Pancreas (tissue), 10 donors: ENCODE data around the gene ARV1. TPM values are rescaled to one million over a fixed set of nuclear protein-coding genes. Genes with fewer than 3 reads are reported as not detected.

Experiments
- ATAC-seq, 4 donors: fragments of 200-7000 bp; cut with Tn5 transposase; one replicate each; pipeline versions ENCODE4 v1.8.0 to v1.9.1; 2020; ENCODE audit warnings: mild to moderate bottlenecking in 4 of 4, moderate library complexity in 4 of 4
- DNase-seq, 6 donors: peaks; one replicate each; pipeline ENCODE4 v3.0.0-alpha.2; 2020
- FAIRE-seq: peaks from 2 replicates; lab custom pipeline; 2012; peaks lifted over from hg19 to GRCh38; lab: Jason Lieb, UNC
- H3K27ac ChIP-seq, 4 donors: fragments of 200-600 bp; sonication (generic); 1 replicate in 3 of 4; 2 replicates in 1 of 4; pipeline versions ENCODE4 v1.5.0 to v1.8.0; 2020
- H3K27me3 ChIP-seq, 4 donors: fragments of 200-600 bp; one replicate each; pipeline ENCODE4 v1.8.0; 2021
- H3K36me3 ChIP-seq, 3 donors: fragments of 200-600 bp; sonication (generic) in 1 of 3; one replicate each; pipeline versions ENCODE4 v1.5.0 to v1.8.0; 2020 to 2021
- H3K4me1 ChIP-seq, 3 donors: fragments of 200-600 bp; one replicate each; pipeline ENCODE4 v1.8.0; 2021
- H3K4me3 ChIP-seq, 4 donors: fragments of 200-600 bp; sonication (generic) in 2 of 4; one replicate each; pipeline versions ENCODE4 v1.5.0 to v1.8.0; 2020 to 2021
- H3K9me3 ChIP-seq, 4 donors: fragments of 200-600 bp; one replicate each; pipeline ENCODE4 v1.8.0; 2021
- WGBS, 2 donors: extraction: QIAGEN DNeasy Blood & Tissue Kit; methylation state at CpG; one replicate each; pipeline ENCODE4 v1.1.7; 2013; 5-methylcytosine and 5-hydroxymethylcytosine counted together
- intact Hi-C, 3 donors: fragments of 100-400 bp; cut with DNase I; formaldehyde crosslinking; loops; one replicate each; pipeline versions ENCODE4 v1.11.1 to v1.14.2; 2022
- polyA plus RNA-seq, 2 donors: library from polyadenylated mRNA; stranded (reverse); fragments of 200-250 nt; gene quantifications; one replicate each; pipeline ENCODE4 v1.2.3, GENCODE V29; 2013
- total RNA-seq, 6 donors: library from RNA; stranded (reverse); fragmentation: NEBNext Ultra II Directional in 4 of 6; extraction: Animal tissue kit (Norgen Biotek cat#: 25700) in 4 of 6; gene quantifications; one replicate each; pipeline versions ENCODE4 v1.2.1 to v1.2.4, GENCODE V29; 2021 to 2023
- TF ChIP-seq, protein P1 (sequence below), 4 donors: fragments of 200-600 bp; sonication (generic) in 3 of 4; IDR thresholded peaks; one replicate each; pipeline versions ENCODE4 v1.5.0 to v1.8.0; 2021; ENCODE audit warnings: antibody characterized with exemption in 4 of 4
- donor health status: healthy with polysubstance abuse.
- donor health status: DM: no; HTN: no; CAD: no; lungs with moderate emphysema.
- donor health status: DM: no; HTN: no; CAD: no.
- donor health status: control.
- donor health status: control.
- donor health status: Bipolar disorder and iron deficiency.
- donor health status: DM: yes; HTN: yes; CAD: no.
- donor health status: DM: no; HTN: no; CAD: no.
- donor health status: DM: no; HTN: no; CAD: no.
- donor health status: DM: yes; HTN: yes; CAD: no.

ARV1 gene
- total and polyA plus RNA-seq, 8 donors: 7.4 to 20.1 (median 9.0) TPM

- Histone ChIP-seq H3K27me3 (no peaks in the 10 kb centered on the region), H3K4me3 (no peak overlapping the region), H3K36me3 (no peaks in the 10 kb centered on the region), H3K4me1 (no peaks in the 10 kb centered on the region), H3K27ac (no peak overlapping the region), H3K9me3 (no peaks in the 10 kb centered on the region)
- ATAC-seq (no peak), FAIRE-seq (no peak), DNase-seq (no peak)
- TF ChIP-seq, protein P1, sequence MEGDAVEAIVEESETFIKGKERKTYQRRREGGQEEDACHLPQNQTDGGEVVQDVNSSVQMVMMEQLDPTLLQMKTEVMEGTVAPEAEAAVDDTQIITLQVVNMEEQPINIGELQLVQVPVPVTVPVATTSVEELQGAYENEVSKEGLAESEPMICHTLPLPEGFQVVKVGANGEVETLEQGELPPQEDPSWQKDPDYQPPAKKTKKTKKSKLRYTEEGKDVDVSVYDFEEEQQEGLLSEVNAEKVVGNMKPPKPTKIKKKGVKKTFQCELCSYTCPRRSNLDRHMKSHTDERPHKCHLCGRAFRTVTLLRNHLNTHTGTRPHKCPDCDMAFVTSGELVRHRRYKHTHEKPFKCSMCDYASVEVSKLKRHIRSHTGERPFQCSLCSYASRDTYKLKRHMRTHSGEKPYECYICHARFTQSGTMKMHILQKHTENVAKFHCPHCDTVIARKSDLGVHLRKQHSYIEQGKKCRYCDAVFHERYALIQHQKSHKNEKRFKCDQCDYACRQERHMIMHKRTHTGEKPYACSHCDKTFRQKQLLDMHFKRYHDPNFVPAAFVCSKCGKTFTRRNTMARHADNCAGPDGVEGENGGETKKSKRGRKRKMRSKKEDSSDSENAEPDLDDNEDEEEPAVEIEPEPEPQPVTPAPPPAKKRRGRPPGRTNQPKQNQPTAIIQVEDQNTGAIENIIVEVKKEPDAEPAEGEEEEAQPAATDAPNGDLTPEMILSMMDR (IDR thresholded peaks at IDR 0.05): no peak
- 86 to 91% methylated on average over 6 of the region's 6 CpGs for WGBS, 2 donors
- intact Hi-C loops: no loop called here
Observed at GRCh38 chr1:231029841-231030240, 50.9 kb downstream of the ARV1 start.

DNA sequence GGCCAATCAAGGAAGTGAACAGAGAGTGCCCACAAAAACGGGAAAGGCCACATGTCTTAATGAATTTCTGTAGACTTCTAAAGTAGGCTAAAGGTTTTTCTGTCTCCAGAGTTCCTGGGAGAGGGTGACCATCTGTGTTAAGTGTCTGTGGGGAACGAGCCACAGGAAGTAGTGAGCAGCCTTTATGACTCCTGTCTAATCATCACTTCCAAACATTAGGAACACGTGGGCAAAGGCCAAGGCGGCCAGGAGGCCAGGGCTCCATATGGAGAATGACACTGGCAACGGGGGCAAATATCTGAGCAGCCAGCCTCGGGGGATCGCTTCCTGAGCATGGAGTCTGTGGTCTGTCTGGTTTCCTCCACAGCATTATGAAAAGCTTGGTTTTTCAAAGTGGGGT is 54.1 kb downstream of the ARV1 start:
- Histone ChIP-seq H3K9me3 (no peaks in the 10 kb centered on the region), H3K27me3 (no peaks in the 10 kb centered on the region), H3K36me3 (no peaks in the 10 kb centered on the region), H3K4me1 (peaks cover 0 to 3% (median 0%) of the 10 kb centered on the region in 3 donors), H3K27ac (no peak overlapping the region), H3K4me3 (no peak overlapping the region)
- intact Hi-C loops: no loop called here
- no peak for FAIRE-seq
- ATAC-seq: no peak
- TF ChIP-seq, protein P1 (IDR thresholded peaks at IDR 0.05): no peak
- no peak for DNase-seq
- 50 to 60% methylated on average over 7 of the region's 7 CpGs for WGBS, 2 donors

GRCh38 chr1:231035799-231036198 is 56.9 kb downstream of the ARV1 start:
- intact Hi-C loops: no loop called here
- H3K27me3 ChIP-seq: no peaks in the 10 kb centered on the region
- H3K4me3 ChIP-seq: no peak overlapping the region
- peaks cover 0 to 9% (median 0%) of the 10 kb centered on the region in 3 donors for H3K4me1 ChIP-seq
- 81 to 89% methylated on average over 1 of the region's 1 CpG for whole genome bisulfite sequencing, 2 donors
- TF ChIP-seq, protein P1 (IDR thresholded peaks at IDR 0.05): no peak
- H3K36me3 ChIP-seq: no peaks in the 10 kb centered on the region
- H3K27ac ChIP-seq: no peak overlapping the region
- H3K9me3 ChIP-seq: no peaks in the 10 kb centered on the region
- FAIRE-seq: no peak
- ATAC-seq: no peak
- no peak for DNase-seq

DNA sequence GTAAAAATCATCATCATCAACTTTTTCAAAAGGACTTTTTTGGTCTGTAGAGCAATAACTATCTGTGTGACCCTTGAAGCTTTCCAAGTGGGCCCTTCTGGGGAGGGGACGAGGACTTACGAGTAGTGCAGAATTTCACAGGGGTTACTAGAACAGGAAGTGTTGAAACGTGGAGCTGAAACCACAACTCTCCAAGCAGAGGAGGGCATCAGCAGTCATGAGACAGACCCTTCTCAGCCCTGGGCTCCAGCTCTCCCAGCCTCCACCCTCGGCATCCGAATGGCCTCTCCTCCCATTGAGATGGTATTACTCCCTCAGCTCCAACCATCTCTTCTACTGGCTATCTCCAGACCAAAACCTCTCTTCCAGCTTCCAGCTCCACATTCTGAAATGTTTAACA is 57.5 kb downstream of the ARV1 start:
- DNase-seq (no peak), FAIRE-seq (no peak), ATAC-seq (no peak)
- Histone ChIP-seq H3K27ac (no peak overlapping the region), H3K4me3 (no peak overlapping the region), H3K27me3 (no peaks in the 10 kb centered on the region), H3K4me1 (peaks cover 0 to 9% (median 0%) of the 10 kb centered on the region in 3 donors), H3K9me3 (no peaks in the 10 kb centered on the region), H3K36me3 (no peaks in the 10 kb centered on the region)
- intact Hi-C loops: no loop called here
- TF ChIP-seq, protein P1 (IDR thresholded peaks at IDR 0.05): no peak
- WGBS, 2 donors: 72 to 95% methylated on average over 5 of the region's 5 CpGs

DNA sequence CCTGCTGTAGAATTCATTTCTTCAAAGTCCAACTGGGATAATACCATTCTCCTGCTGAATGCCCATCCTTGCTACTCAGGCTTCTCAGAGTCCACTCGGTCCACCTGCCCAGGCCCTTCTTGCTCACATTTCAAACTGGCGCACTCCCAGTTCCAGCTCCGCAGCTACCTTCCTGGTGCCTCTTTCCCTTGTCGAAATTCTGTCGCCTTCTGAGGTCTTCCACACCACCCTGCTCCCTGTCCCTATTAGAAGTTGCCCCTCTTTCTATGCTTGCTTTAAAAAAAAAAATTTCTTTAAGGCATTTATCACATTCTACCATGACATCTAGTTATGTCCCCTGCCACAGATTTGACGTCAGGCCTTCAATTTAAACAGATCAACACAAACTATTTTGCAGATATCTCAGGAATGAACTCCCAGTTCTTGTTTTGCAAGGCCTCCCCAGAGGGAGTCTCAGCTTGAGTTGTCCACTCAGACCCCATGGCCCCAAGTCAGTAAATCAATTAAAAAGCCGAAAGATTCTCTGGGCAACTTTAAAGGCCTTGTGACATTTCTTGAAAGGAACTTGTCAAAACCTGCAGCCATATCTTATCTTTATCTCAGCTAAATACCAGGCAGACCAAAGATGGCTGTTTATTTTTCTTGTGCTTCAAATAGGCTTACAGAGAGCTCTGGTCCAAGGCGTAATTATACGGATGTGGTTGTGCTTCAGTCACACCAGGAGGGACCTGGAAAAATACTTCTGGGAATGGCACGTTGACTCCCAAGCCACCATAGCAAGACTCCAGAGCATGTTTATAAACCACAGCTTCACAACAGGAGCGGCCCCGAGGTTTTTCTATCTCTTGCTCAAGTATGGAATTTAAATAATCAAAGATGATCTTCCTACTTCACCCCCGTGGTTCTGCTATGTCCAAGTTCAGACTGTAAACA is 59.0 kb downstream of the ARV1 start:
- intact Hi-C loops: no loop called here
- H3K9me3 ChIP-seq: no peaks in the 10 kb centered on the region
- no peak overlapping the region for H3K27ac ChIP-seq
- WGBS, 2 donors: 84% methylated on average over 13 of the region's 13 CpGs
- H3K4me1 ChIP-seq: peaks cover 0 to 9% (median 0%) of the 10 kb centered on the region in 3 donors
- FAIRE-seq (no peak), DNase-seq (no peak), ATAC-seq (no peak)
- H3K4me3 ChIP-seq: no peak overlapping the region
- TF ChIP-seq, protein P1 (IDR thresholded peaks at IDR 0.05): no peak
- H3K36me3 ChIP-seq: no peaks in the 10 kb centered on the region
- H3K27me3 ChIP-seq: no peaks in the 10 kb centered on the region
